OCI-LY3 (cell line): Measurements from ENCODE around the gene NPTXR.

Experiments
- CTCF ChIP-seq: fragments of 200-600, 300-600 bp; sonication (generic); IDR thresholded peaks from 2 replicates; pipeline ENCODE4 v1.5.1; 2014; ENCODE audit warnings: antibody characterized with exemption, low read length, low read depth
- EZH2phosphoT487 ChIP-seq: fragments of 200-600 bp; shearing (Covaris generic); IDR thresholded peaks from 2 replicates; pipeline ENCODE4 v1.6.1; 2018; ENCODE audit warnings: antibody characterized with exemption, mixed run types, low read depth

GRCh38 chr22:38796262-38796957 is 47.4 kb downstream of the NPTXR start:
- TF ChIP-seq CTCF, result no peak
- TF ChIP-seq EZH2phosphoT487, result no peak
